OCI-LY1 (cell line): Measurements from ENCODE around the gene KRTAP10-10.

Source experiments
- H2AFZ ChIP-seq: fragments of 200-600 bp; sonication (generic), shearing (Covaris generic); 2 replicates; pipeline ENCODE4 v1.6.0; 2014; ENCODE audit warnings: antibody characterized with exemption, mild to moderate bottlenecking, low read length
- H3F3A ChIP-seq: fragments of 200-600 bp; sonication (generic), shearing (Covaris generic); 2 replicates; pipeline ENCODE4 v1.6.0; 2014; ENCODE audit warnings: mild to moderate bottlenecking, antibody characterized with exemption, low read length, moderate library complexity; ENCODE audit not compliant: insufficient read depth
- H3K27ac ChIP-seq: fragments of 200-600 bp; sonication (generic); 2 replicates; pipeline ENCODE4 v1.5.1; 2014; ENCODE audit warnings: low read length, mixed run types, mild to moderate bottlenecking, low read depth; ENCODE audit not compliant: poor library complexity, severe bottlenecking
- H3K27me3 ChIP-seq: fragments of 200-600 bp; sonication (generic); 2 replicates; pipeline ENCODE4 v1.6.0; 2014; ENCODE audit warnings: antibody characterized with exemption, mild to moderate bottlenecking, low read length, moderate library complexity; ENCODE audit not compliant: insufficient read depth
- H3K36me3 ChIP-seq: fragments of 200-600 bp; sonication (generic); 2 replicates; pipeline ENCODE4 v1.6.1; 2014; ENCODE audit warnings: mild to moderate bottlenecking, antibody characterized with exemption, low read length, moderate library complexity, mixed read lengths; ENCODE audit not compliant: insufficient read depth
- H3K4me1 ChIP-seq: fragments of 200-600 bp; sonication (generic); 2 replicates; pipeline ENCODE4 v1.5.1; 2014; ENCODE audit warnings: mild to moderate bottlenecking, low read length, moderate library complexity; ENCODE audit not compliant: insufficient read depth, severe bottlenecking
- H3K4me2 ChIP-seq: fragments of 200-600 bp; sonication (generic), shearing (Covaris generic); 2 replicates; pipeline ENCODE4 v1.6.1; 2014; ENCODE audit warnings: low read length
- H3K4me3 ChIP-seq: fragments of 200-600 bp; sonication (generic); 2 replicates; pipeline ENCODE4 v1.5.1; 2014; ENCODE audit warnings: low read length, low read depth, mild to moderate bottlenecking, mixed read lengths; ENCODE audit not compliant: poor library complexity, severe bottlenecking
- H3K79me2 ChIP-seq: fragments of 200-600 bp; shearing (Covaris generic); 2 replicates; pipeline ENCODE4 v1.6.1; 2016; ENCODE audit warnings: mixed run types, low read length, mixed read lengths; ENCODE audit not compliant: insufficient read depth
- H3K9ac ChIP-seq: fragments of 200-600 bp; sonication (generic), shearing (Covaris generic); 2 replicates; pipeline ENCODE4 v1.6.1; 2014; ENCODE audit warnings: mild to moderate bottlenecking, low read length, mixed read lengths
- H3K9me2 ChIP-seq: fragments of 200-600 bp; sonication (generic), shearing (Covaris generic); 2 replicates; pipeline ENCODE4 v1.6.1; 2014; ENCODE audit warnings: low read depth, mild to moderate bottlenecking, low read length, mixed read lengths
- H3K9me3 ChIP-seq: fragments of 200-600 bp; shearing (Covaris generic); 2 replicates; pipeline ENCODE4 v1.6.1; 2014; ENCODE audit warnings: low read length, mixed read lengths
- H4K20me1 ChIP-seq: fragments of 200-600 bp; sonication (generic), shearing (Covaris generic); 2 replicates; pipeline ENCODE4 v1.6.0; 2016; ENCODE audit warnings: mild to moderate bottlenecking, low read length; ENCODE audit not compliant: insufficient read depth
- CTCF ChIP-seq: fragments of 200-600 bp; sonication (generic), shearing (Covaris generic); IDR thresholded peaks from 2 replicates; pipeline ENCODE4 v1.5.1; 2017; ENCODE audit warnings: mild to moderate bottlenecking, antibody characterized with exemption, low read length, moderate library complexity, mixed read lengths
- EZH2 ChIP-seq: fragments of 200-600 bp; sonication (generic), shearing (Covaris generic); IDR thresholded peaks from 2 replicates; pipeline ENCODE4 v1.8.0; 2017; ENCODE audit warnings: borderline replicate concordance, mixed run types, mild to moderate bottlenecking, antibody characterized with exemption, low read length, moderate library complexity, mixed read lengths

Gene KRTAP10-10

GRCh38 chr21:44615466-44615865, 21.7 kb upstream of the KRTAP10-10 start:
- TF ChIP-seq CTCF (no peak), EZH2 (no peak)
- no peaks in the 10 kb centered on the region for H4K20me1 ChIP-seq
- H3K9ac ChIP-seq: no peak overlapping the region
- H3K36me3 ChIP-seq: no peaks in the 10 kb centered on the region
- no peak overlapping the region for H3K4me3 ChIP-seq
- H3K27me3 ChIP-seq: no peaks in the 10 kb centered on the region
- H2AFZ ChIP-seq: no peak overlapping the region
- H3K4me1 ChIP-seq: peaks cover 6% of the 10 kb centered on the region
- H3K9me2 ChIP-seq: no peaks in the 10 kb centered on the region
- no peaks in the 10 kb centered on the region for H3F3A ChIP-seq
- H3K9me3 ChIP-seq: 0 out of 2 replicates have a peak, but pooled peaks cover 5% of the 10 kb centered on the region
- H3K27ac ChIP-seq: no peak overlapping the region
- H3K4me2 ChIP-seq: no peak overlapping the region
- H3K79me2 ChIP-seq: no peaks in the 10 kb centered on the region

DNA sequence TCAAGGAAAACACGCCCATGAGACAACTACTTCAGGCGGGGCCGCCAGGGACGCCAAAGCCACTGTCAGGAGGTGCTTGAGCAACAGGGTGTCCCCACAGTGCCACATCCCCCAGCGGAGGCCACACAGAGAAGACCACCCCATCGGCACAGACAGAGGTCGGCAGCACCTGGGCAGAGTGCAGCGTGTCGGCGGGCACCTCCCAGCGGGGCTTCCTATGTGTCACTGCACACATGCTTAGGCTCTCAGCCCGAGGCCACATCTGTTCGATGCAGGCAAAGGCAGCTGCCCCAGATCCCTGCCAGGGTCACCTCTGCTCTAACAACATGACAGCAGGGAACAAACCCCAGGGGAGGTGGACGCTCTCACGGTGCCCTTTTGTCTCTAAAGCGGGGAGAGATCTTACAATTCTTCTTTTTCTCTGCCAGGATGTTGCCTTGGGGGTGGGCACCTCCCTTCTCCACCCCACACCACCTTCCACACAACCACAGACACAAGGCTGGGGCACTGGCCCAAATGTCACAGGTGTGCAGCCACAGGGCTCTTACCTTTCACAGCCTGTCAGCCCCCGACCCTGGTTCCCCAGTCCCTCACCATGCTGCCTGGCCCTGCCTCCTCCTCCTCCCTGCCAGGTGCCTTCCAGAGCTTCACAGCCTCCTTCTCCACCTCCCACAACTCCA, 21.1 kb upstream of the KRTAP10-10 start:
- no peaks in the 10 kb centered on the region for H3F3A ChIP-seq
- H2AFZ ChIP-seq: no peak overlapping the region
- no peak for TF ChIP-seq EZH2
- TF ChIP-seq CTCF: no peak
- no peak overlapping the region for H3K9ac ChIP-seq
- no peaks in the 10 kb centered on the region for H3K36me3 ChIP-seq
- no peak overlapping the region for H3K4me3 ChIP-seq
- H3K27ac ChIP-seq: no peak overlapping the region
- H3K79me2 ChIP-seq: no peaks in the 10 kb centered on the region
- H4K20me1 ChIP-seq: no peaks in the 10 kb centered on the region
- H3K4me1 ChIP-seq: peaks cover 6% of the 10 kb centered on the region
- H3K4me2 ChIP-seq: no peak overlapping the region
- H3K27me3 ChIP-seq: no peaks in the 10 kb centered on the region; the same call in 1 of the 2 replicates
- H3K9me3 ChIP-seq: 0 out of 2 replicates have a peak, but pooled peaks cover 5% of the 10 kb centered on the region
- H3K9me2 ChIP-seq: no peaks in the 10 kb centered on the region

GRCh38 chr21:44616591-44616926, 20.6 kb upstream of the KRTAP10-10 start:
- Histone ChIP-seq H3K9me3 (0 out of 2 replicates have a peak, but pooled peaks cover 5% of the 10 kb centered on the region), H3K9ac (no peak overlapping the region)

More at GRCh38 chr21:44616591-44616926, 20.6 kb upstream of the KRTAP10-10 start:
- no peaks in the 10 kb centered on the region for H3K9me2 ChIP-seq
- peaks cover 6% of the 10 kb centered on the region for H3K4me1 ChIP-seq
- no peaks in the 10 kb centered on the region for H3K36me3 ChIP-seq
- no peak overlapping the region for H3K27ac ChIP-seq
- no peaks in the 10 kb centered on the region for H4K20me1 ChIP-seq
- no peak overlapping the region for H3K4me2 ChIP-seq
- H3K79me2 ChIP-seq: no peaks in the 10 kb centered on the region
- no peaks in the 10 kb centered on the region for H3F3A ChIP-seq
- no peak overlapping the region for H3K4me3 ChIP-seq
- TF ChIP-seq CTCF: no peak
- TF ChIP-seq EZH2: no peak
- H3K27me3 ChIP-seq: no peaks in the 10 kb centered on the region; the same call in 1 of the 2 replicates
- no peak overlapping the region for H2AFZ ChIP-seq
